ENCODE data around the gene PCDHA13.
"Not testable (repeated sequence)": the region's sequence is repeated elsewhere in the genome, so short reads cannot be mapped to it uniquely, and the experiment has no call there.

PCDHA13 gene

GRCh38 chr5:140869555-140869886 is 12.4 kb upstream of the PCDHA13 start:
- DNase-seq = no peak

- DNase-seq = no peak
These were observed 11.4 kb upstream of the PCDHA13 start for GRCh38 chr5:140870221-140871201.

- no peak for DNase-seq
These were observed 6.5 kb upstream of the PCDHA13 start, which contains the start of gene PCDHA12 for GRCh38 chr5:140875085-140876065. Gene PCDHA12, plus strand, starts transcription at chr5:140875308. Its CDS starts 165 bp downstream, at chr5:140875473.

DNA sequence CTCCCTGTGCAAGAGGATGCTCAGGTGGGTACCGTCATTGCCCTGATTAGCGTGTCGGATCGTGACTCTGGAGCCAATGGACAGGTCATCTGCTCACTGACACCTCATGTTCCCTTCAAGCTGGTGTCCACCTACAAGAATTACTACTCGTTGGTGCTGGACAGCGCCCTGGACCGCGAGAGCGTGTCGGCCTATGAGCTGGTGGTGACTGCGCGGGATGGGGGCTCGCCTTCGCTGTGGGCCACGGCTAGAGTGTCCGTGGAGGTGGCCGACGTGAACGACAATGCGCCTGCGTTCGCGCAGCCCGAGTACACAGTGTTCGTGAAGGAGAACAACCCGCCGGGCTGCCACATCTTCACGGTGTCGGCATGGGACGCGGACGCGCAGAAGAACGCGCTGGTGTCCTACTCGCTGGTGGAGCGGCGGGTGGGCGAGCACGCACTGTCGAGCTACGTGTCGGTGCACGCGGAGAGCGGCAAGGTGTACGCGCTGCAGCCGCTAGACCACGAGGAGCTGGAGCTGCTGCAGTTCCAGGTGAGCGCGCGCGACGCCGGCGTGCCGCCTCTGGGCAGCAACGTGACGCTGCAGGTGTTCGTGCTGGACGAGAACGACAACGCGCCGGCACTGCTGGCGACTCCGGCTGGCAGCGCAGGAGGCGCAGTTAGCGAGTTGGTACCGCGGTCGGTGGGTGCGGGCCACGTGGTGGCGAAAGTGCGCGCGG is 5.2 kb upstream of the PCDHA13 start:
- not testable (repeated sequence) for DNase-seq

GRCh38 chr5:140877262-140877581 is 4.7 kb upstream of the PCDHA13 start:
- DNase-seq = no peak

DNA sequence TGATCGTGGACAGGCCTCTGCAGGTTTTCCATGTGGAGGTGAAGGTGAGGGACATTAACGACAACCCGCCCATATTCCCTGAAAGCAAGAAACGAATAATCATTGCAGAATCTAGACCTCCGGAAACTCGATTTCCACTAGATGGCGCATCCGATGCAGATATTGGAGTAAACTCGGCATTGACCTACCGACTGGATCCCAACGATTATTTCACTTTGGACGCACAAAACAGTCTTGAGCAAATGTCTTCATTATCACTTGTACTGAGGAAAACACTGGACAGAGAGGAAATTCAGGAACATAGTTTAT is 621 bp downstream of the PCDHA13 start:
- DNase-seq = no peak

DNA sequence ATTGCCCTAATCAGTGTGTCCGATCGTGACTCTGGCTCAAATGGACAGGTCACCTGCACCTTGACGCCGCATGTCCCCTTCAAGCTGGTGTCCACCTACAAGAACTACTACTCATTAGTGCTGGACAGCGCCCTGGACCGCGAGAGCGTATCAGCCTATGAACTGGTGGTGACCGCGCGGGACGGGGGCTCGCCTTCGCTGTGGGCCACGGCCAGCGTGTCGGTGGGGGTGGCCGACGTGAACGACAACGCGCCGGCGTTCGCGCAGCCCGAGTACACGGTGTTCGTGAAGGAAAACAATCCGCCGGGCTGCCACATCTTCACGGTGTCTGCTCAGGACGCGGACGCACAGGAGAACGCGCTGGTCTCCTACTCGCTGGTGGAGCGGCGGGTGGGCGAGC is 1.4 kb downstream of the PCDHA13 start:
- DNase-seq = no peak

GRCh38 chr5:140883927-140884697 is 2.2 kb downstream of the PCDHA13 start:
- DNase-seq = no peak

GRCh38 chr5:140916325-140916724 is 34.4 kb downstream of the PCDHA13 start:
- no peak for DNase-seq

DNA sequence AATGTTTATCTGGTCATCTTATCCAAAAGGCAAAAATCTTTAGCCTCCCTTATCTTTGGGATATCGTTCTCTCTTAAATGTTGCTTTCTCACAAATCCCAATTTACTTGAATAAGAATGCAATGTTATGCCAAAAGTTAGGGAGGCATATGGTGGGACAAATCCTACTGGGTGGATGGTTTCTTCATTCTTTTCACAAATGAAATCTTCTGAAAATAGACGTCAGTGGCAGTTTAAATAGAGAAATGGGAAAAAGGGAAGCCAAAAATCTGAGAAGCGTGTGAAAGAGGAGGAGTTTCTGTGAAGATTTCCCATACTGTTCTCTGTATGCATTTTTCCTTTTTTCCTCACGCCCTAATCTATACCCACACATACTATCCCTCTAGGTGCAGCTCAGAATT is 41.7 kb downstream of the PCDHA13 start:
- DNase-seq = no peak

DNA sequence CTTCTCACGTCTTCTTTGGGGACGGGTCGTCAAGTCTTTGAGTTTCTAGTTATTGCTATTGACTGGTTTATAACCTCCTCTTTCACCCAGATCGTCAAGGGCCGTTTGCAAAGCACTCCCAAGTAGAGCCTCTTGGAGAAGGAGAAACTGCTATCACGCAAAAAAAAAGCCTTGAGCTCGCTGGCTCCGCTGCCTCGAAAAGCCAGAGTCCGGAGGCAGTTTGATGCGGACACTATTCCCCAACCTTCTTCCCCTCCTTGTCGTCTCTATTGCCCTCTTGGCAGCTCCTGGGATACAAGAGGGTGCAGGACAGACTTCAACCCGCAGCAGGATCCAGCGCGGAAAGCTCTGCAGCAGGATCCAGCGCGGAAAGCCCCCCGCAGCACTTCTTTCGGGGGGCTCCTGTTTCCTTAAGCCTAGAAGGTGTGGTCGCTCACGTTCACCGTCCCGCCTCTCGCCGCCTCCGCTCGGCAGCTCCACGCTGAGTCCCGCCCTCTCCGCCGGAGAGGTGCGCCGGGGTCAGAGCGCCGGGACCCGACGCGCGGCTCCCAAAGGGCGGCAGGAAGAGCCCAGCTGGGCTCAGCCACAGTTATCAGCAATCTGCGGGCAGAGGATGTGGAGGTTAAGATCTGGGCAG is 44.0 kb downstream of the PCDHA13 start, which contains the start of gene PCDHAC1:
Gene PCDHAC1 (plus strand): TSS at position 494 of the 637 bp plus-strand sequence. CDS start 594 bp downstream, outside the sequence.
- no peak for DNase-seq

DNA sequence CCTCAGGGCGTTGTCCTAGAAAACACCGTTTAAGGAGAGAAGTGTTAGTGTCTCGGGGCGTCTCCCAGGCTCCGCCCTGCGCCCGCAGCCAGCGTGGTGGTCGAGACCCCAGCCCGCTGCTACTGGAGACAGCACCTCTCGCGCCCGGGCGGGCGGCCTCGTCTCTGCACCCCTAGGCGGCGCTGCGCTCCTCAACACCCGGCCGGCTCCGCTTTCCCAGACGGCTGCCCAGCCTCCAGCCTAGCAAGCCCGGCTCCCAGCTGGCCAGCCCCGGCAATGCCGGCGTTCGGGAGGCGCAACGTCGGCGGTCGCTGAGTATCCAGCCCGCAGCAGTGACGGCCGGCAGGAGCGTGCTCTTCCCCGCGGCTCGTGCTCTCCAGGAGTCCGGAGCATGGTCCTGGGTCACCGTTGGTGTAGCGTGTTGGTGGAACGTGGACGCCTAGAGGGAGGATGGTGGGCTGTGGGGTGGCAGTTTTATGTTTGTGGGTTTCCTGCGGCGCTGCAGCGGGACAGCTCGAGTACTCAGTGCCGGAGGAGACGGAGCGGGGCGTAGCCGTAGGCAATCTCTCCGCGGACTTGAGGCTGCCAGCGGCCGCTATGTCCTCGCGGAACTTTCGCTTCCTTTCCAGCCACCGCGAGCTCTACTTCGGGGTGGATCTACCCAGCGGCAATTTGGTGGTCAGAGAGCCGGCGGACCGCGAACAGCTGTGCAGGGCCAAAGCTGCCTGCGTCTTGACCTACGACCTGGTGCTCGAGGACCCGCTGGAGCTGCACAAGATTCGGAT is 44.7 kb downstream of the PCDHA13 start:
- no peak for DNase-seq

- DNase-seq = no peak
These were observed 45.3 kb downstream of the PCDHA13 start for GRCh38 chr5:140927228-140927573.
